ENCODE results near the gene LDB3.

The LDB3 gene

GRCh38 chr10:86769991-86770390 lies 101.7 kb downstream of the LDB3 start:
- DNase-seq, result no peak

DNA sequence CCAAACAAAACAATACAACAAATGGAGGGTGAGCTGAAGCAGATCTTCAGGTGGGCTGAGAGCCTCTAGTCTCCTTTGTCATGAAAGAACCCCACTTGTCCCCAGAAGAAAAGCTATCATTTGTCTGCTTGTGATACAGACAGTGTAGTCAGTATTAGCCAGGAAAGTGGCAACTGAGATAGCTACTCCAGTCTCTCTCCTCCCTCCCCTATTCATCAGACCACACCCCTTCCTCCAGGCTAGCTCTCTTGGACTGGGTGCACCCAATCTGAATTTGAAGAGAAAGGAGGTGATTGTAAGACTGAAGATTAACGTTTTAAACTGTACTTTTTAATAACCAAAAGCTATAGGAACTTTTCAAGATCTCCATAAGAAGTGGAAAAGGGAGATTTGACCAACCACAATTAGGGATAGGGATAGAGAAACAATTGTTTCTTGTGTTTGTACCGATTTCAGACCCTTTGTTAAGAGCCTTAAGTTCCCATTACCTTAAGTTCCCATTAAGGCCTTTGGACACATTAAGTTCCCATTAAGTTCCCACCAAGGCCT lies 102.2 kb downstream of the LDB3 start:
- DNase-seq, result no peak

DNA sequence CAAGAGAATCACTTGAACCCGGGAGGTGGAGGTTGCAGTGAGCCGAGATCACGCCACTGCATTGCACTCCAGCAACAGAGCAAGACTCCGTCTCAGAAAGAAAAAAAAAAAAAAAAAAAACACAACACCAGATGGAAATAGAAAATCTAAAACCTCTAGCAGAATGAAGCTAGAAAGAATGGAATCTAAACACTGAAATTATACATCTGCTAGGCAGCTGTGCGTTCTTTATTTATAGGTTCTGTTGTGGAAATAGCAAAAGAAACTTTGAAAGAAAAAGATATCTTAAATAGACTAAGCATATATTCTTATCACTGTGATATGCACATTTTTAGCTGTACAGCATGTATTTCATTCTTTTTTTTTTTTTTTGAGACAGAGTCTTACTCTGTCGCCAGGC lies 105.2 kb downstream of the LDB3 start:
- DNase-seq, result no peak

DNA sequence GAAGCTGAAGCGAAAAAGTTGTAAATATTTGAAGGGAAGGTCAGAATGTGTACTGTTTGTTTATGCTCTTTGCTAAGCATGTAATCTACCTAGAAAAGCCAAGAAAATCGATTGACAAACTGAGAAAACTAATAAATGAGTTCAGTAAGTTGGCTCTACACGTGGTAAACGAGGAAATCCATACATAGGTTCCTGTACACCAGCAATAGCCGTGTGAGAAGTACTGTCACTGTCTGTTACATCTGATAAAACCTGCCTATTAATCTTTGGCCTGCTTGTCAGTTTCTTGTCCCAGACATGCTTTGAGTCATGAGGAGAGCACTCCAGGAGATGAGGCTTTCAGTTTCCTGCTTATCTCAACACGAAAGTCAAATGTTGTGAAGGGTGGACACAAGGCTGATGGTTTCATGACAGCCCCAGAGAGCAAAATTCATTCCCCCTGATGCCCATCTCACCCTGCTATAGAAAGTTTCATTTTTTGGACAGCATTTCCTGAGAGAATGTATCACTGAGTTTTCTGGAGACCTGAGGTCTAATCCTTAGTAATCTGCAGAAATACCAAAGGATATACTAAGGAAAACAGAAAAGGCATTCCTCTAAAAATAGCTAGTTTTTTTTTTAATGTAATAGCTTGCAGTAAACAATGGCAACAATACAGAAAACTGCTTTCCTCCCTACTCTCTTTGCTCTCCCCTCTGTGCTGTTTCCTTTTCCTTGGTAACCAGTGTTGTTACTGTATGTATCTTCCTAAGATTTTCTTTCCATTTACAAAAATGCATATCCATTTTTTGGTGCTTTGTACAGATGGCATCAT lies 107.0 kb downstream of the LDB3 start:
- no peak for DNase-seq

GRCh38 chr10:86775870-86776180 lies 107.5 kb downstream of the LDB3 start:
- no peak for DNase-seq

DNA sequence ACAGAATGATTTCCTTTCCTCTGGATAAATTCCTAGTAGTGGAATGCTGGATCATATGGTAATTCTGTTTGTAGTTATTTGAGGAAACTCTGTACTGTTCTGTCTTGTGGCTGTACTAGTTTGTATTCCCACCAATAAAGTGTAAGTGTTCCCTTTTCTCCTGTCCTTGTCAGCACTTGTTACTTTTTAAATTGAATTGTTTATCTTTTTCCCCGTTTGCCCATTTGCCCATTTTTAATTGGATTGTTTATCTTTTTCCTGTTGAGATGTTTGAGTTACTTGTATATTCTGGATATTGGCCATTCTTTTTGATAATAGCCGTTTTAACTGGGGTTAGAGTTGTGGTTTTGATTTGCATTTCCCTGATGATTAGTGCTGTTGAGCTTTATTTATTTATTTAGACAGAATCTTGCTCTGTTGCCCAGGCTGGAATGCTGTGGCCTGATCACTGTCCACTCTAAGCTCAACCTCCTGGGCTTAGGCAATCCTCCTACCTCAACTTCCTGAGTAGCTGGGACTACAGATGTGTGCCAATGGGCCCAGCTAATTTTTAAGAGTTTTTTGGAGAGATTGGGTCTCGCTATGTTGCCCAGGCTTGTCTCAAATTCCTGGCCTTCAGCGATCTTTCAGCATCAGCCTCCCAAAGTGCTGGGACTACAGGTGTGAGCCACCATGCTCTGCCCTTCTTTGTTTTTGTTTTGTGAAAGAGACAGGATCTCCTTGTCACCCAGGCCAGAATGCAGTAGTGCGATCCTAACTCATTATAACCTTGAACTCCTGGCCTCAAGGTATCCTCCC lies 111.1 kb downstream of the LDB3 start:
- no peak for DNase-seq

- no peak for DNase-seq
These were observed 114.5 kb downstream of the LDB3 start for GRCh38 chr10:86782701-86783418.

DNA sequence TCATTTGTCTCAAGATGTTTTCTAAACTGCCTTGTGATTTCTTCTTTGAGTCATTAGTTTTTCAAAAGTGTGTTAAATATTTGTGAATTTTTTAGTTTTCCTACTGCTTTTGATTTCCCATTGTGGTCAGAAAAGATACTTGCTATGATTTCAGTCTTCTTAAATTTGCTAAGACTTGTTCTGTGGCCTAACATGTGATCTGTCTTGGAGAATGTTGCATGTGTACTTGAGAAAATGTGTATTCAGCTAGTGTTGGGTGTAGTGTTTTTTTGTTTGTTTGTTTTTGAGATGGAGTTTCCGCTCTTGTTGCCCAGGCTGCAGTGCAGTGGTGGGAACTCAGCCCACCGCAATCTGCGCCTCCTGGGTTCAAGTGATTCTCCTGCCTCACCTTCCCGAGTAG lies 116.7 kb downstream of the LDB3 start:
- no peak for DNase-seq
